OCI-M2 (cell line): ENCODE data around the gene MRPS18B.
A peak's percentile ranks its signal among the peaks of the same experiment; 100 is the strongest.

Experiments used
- DNase-seq: peaks from one replicate; lab custom pipeline; 2025; ENCODE audit not compliant: unreplicated experiment; lab: John Stamatoyannopoulos, UW

Gene MRPS18B

DNA sequence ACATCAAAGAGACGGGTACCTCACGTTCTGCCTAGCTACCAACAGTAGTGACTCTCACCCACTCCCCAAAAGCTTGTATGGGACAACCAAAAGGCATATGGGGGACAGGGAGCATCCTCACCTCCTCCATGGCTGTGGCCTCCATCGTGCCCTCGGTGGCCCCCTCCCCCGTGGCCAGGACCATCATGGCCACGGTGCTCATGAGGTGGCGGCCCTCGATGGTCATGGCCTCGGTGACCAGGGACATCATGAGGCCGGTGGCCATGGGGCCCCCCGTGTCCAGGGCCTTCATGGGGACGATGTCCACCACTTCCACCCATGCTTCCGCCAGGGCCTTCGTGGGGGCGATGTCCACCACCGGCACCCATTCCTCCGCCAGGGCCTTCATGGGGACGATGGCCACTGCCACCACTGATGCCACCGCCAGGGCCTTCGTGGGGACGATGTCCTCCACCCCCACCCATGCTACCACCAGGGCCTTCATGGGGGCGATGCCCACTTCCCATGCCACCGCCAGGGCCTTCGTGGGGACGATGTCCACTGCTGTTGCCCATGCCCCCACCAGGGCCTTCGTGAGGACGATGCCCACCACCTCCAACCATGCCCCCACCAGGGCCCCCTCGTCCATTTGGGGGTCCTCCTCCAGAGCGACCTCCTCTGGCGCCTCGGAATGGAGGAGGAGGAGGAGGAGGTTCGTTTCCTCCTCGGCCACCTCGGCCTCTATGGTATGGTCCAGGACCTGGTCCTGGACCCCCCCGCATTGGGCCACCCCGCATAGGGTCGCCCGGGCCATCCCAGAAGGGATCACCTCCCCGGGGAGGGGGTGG, 15.6 kb upstream of the MRPS18B start:
- no peak for DNase-seq

DNA sequence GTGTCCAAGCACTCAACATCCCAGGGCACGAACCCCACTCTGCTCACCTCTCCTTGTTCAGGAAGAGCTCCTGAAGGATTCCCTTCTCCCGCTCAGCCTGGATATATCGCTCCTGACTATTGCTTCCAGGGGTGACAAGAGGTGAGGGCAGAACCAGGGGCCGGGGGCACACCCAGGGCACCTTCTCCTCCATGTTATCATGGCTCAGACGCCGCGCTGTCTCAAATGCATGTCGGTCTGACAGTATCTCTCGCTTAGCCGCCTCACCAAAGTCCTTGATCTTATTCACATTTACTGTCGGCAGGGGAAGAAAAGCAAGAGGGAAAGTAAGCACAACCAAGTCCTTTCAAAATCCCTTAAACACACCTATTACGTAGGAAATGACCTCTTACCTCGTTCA, 13.7 kb upstream of the MRPS18B start:
- DNase-seq, result no peak

DNA sequence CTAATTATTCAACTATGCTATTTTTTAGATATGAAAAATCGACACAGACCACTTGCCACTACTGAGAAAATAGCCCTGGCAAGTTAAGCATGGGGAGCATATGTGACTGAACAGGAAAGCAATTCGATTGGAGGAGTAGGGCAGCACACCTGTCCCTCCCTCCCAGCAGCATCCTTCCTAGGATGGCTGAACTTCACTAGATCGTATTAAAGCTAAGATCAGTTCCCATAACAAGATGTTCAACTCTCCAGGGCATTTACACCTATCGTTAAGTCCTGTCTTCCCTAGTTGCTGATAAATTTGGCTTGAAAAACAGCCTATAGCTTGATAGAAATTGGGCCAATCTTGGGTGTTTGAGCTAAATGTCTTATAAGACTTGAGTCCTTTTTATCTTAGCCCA, 7.6 kb upstream of the MRPS18B start:
- no peak for DNase-seq

DNA sequence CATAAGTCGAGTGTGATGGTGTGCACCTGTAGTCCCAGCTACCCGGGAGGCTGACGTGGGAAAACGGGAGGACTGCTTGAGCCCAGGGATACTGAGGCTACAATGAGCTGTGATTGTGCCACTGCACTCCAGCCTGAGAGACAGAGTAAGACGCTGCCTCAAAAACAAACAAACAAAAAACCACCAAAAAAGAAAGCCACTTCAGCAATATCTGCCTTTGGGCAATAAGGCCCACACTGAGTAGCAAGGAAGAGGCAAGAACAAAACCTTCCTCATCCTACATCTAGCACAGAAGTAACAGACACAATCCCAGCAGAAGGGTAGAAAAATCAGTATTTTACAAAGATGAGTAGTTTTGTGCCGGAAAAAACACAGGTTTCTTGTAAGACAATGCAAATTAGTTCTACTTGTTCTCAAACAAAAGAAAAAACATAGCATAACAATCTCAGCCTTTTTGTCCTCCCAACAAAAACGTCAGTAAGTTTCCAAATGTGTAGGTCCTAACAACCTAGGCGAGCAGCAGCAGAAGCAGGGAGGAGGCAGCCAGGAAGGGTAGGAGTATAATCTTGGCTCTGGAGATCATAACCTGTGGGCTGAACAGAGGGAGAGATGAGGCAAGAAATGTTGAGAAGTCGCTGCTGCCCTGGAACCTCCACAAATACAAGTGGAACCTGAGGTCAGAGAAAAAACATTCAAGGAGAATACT, 6.3 kb upstream of the MRPS18B start:
- no peak for DNase-seq

DNA sequence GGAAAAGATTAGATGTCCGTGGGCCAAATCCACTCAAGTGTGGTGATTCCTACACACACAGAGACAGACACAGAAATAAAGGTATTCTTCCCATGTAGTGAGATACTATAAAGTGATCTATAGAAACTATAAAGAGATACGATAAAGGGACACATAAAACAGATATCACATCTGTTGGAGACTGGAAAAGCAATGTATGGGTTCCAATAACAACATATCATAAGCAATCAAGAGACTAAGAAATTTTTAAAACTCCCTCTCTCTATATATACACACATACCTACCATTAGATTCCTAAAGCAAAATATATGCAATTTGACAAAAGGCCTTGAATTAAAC, 5.8 kb upstream of the MRPS18B start:
- no peak for DNase-seq

DNA sequence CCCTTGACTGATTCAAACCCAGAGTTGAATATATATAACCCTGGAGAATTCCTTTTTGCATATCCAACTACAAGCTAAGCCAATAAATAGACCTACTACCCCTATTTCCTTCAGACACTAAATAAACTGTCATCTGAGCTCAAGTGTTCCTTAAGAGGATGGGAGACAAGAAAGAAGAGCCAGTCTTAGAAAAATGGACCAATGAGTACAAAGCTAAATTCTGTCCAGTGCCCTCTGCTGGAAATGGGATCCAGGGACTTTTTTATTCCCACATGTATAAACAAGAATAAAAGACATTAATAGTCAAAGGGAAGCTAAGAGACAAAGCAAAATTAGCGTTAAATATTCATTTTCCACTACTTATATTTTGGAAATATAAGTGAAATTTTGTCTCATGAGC, 5.4 kb upstream of the MRPS18B start:
- no peak for DNase-seq

DNA sequence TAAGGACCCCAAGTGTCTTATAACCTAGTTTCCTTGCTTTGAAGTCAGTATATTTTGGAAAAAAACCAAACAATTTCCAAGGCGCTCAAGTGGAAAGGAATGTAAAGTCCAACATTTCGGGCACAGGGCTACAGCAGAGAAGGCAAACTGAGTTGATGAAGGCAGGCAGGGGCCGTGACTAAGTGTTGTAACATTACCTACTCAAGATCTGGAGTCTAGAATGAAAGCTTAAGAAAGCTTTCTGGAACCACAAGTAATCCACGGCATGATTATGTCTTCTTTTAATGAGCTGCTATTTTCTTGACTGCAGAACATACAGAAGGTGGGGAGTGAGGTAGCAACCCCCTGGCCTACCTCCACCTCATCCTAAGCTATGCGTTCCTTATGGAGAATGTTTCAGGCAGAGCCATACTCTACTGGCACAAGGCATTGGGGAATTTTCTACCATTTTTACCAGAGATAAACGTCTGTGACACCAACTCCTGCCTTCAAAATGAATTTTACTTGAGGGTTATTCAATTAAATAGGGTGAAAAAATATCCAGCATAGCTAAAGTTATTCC, 4.9 kb upstream of the MRPS18B start:
- DNase-seq, result no peak

DNA sequence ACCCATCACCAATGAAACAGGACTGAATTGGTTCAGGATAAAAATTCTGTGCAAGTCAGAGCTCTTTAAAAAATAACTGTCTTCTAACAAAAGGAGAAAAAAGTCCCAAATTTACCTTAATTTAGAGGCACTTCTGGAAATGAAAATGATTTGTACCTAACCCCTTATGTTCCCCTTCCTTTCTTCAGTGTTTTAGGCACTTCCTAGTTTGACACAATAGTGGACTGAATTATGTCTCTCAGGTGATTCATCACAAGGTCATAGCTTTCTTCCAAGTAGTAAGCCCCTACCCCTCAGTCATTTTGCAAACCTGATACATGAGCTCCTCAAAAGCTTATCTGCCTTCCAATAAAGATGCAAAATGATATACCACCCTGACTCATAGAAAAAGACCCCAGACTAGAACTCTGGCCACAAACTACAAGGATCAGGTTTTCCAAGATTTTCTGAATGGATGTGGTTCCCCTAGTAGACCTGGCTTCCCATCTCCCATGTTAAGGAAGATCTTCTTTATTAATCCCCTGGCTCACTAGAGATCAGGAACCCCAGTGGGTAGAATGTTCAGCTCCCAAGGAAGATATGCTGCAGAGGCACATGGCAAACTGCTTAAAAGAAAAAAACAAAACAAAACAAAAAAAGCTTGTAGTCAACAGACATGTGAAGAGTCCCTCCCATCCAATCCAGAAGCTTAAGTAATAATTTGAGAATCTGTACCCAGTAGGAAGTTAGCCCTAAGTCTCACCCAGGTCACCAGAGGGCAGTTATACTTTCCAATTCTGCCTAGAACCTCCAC, 4.2 kb upstream of the MRPS18B start:
- no peak for DNase-seq

DNA sequence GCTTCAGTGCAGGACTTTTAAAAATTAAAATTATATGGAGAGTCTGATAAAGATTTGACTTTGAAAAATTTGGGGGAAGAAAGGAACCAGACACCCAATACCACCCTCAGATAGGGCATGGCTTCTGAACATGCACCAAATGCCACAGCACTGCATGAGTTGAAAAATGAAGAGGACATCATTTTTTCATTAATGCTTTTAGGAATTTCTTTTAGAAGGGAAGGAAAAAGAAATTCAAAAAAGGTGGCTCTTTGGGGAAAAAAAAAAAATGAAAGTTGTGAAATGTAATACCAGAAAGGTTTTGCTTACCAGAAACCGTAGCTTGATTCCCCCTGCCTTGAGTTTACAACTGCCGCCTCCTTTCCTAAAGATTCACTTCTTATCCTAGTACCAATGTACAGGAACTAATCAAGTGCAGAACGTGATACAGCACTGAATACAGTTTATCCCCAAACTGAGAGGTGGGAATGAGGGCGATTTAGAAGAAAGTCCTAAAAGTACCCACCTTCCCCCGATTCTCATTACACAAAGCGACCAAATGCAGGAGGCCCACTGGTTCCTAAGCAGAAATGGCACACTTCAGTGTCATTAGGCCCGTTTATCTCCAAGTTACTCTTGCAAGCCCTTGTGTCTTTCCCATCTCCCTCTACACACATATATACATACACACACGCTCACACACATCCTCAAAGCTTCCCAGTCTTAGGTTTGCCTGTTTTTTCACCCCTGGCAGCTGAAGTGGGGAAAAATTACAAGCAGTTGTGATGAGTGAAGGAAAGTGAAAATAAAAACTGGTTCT, 3.4 kb upstream of the MRPS18B start:
- no peak for DNase-seq

DNA sequence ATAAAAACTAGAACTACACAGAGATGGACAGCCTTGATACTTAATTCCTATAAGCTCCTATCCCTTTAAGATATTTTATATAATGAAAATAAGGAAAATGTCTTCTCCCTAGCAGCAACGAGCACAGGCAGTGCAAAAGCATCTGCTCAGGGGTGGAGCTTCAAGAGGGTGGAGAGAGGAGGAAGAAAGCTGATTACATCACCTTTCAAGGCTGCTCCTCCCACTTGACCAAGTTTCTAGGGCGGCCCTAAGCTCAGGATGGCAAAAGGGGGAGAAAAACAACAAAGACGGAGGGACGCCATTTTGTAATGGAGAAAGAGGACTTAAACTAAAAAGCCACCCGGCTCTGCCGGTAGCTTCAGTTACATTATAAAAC, 2.8 kb upstream of the MRPS18B start:
- peak; percentile 72 for DNase-seq

DNA sequence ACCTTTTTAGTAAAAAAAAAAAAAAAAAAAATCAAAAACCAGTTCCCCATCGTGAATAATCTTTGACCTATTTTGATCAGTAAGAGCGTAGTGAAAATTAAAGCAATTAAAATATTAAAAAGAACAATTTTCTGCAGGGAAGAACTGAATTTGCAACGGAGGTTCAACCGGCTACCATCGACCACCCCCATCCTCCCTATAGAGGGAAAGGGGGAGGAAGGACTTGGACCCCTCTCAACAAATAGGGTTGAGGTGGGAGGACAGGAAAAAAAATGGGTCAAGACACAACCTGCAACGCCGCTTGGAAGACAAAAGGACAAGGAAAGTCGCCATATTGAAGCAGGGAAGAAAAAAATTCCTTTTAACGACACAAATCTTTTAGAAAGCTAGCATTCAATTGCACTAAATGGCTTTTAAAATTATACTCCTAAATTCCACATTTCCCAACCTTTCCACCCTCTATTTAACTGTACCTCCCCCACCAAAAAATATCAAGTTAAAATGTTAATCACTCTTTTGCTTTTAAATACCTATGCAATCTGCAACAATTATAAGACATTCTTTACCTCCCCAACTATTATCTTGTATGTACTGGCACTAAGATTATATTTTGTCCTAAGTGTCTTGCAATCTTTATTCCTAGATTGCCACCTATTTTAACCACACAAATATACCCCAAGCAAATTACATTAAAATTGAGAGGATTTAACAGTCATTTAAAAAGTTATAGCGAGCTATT, 2.3 kb upstream of the MRPS18B start:
- no peak for DNase-seq

DNA sequence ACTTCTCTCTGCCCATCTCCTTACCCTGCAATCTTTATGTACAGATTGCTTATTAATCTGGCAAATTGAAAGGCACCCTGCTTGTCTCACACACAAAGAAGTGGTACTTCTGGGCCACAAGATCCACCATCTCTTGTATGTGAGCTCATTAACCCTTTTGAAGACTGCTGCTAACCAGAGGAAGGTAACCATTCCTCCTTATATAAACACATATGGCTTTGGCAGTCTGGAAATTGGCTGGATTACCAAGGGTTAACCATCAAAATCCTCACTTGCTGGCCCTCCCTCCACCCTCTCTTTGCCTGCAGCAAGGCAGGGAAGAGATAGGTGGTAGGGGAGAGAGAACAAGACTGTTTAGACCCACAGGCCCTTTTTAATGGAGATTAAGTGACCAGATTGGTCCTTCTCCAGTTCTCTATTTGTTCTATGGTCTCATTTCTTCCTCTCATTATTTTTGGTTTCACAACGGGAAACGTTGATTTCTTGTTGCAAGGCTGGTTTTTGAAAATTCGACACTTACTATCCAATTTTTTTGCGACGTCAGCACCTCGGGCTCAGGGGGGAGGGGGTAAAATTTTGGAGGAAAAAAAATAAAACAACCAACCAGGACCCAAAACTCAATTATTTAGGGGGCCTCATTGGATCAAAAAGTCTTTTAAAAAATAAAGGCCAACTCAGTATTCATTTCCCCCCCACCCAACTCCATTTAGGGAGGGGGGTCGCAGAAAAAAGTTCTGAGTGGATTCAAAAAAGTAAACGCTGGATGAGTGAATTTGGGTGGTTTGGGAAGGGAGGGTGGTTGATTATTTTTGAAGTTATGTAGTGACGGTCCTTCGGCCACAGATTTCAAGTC, 1.5 kb upstream of the MRPS18B start:
- no peak for DNase-seq

DNA sequence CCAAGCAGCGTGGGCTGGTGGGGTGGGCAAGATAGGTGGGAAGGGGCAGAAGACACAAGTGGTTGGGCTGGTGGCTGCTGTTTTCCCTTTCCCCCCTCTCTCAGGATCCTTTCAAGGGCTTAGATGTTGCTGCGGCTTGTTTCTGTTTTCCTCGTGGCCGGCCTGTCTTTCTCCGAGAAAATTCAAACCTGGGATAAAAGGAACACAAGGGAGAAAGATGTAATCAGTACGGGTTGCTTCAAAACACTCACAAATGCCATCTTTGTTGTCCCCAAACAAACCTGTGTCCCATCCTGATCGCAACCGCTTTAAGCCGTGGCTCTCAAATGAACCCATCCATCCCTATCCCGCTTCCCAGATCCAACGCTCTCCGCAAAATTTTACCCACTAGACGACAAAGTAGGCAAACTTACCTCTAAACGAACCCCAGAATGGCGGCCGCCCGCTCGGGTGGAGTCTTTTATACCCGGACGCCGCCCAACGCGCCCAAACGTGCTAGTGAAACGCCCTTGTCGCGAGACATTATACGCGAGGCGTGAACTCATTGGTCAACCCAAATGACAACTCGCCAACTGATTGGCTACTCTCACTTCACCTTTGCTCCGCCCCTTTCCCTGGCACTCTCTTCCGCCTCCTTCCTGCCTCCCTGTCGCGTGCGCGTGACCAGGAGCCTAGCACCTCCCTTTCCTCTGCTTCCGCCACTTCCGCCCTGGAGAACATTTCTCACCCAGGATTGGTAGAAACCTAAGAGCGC, 652 bp upstream of the MRPS18B start, which contains the start of gene PPP1R10:
PPP1R10 (minus strand) TSS at position 433 of the 754 bp plus-strand sequence. CDS start 7,299 bp downstream, outside the sequence.
- DNase-seq, result peak; percentile 99

DNA sequence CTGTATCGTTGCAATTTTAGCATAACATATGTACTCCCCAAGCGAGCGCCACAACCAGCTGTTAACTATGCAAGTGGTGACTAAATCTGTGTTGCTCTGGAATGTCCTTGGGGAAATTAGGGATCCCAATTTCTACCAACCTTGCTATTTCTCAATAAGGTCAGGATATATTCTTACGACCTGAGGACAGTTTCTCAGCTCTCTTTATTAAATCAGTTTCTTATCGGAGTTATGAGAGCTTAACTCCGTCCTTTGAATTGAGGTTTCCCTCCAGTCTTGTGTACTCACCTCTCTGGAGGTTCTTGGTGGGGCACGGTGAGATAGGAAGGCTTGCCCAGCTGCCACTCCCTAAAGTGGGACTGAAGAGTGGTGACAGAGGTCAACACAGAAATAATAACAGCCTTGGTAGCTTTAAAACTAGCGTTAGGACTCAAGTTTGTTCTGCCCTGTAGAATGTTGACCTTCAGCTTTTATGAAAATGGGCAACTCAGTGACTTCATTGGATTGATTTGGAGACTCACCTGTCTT, 694 bp downstream of the MRPS18B start:
- no peak for DNase-seq

DNA sequence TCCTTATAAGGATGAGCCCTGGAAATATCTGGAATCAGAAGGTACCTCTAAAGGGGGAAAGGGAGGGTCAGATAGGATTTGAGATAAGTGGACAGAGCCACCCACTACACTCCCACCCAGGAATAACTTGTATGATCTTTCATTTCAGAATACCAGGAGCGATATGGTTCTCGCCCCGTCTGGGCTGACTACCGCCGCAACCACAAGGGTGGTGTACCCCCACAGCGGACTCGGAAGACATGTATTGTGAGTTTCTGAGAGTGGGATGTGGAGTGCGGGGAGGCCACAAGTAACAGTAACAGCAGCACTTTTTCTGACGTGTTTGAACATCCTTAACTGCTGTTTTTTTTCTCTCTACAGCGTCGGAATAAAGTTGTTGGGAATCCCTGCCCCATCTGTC, 1.9 kb downstream of the MRPS18B start:
- DNase-seq, result no peak

DNA sequence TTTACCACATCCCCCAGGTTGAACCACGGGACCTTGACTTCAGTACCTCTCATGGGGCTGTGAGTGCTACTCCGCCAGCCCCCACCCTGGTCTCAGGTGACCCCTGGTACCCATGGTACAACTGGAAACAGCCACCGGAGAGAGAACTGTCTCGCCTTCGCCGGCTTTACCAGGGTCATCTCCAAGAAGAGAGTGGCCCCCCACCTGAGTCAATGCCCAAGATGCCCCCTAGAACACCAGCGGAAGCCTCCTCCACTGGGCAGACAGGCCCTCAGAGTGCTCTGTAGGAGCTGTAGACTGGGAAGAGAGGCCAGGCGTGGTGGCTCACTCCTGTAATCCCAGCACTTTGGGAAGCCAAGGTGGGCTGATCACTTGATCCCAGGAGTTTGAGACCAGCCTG, 7.9 kb downstream of the MRPS18B start:
- no peak for DNase-seq

DNA sequence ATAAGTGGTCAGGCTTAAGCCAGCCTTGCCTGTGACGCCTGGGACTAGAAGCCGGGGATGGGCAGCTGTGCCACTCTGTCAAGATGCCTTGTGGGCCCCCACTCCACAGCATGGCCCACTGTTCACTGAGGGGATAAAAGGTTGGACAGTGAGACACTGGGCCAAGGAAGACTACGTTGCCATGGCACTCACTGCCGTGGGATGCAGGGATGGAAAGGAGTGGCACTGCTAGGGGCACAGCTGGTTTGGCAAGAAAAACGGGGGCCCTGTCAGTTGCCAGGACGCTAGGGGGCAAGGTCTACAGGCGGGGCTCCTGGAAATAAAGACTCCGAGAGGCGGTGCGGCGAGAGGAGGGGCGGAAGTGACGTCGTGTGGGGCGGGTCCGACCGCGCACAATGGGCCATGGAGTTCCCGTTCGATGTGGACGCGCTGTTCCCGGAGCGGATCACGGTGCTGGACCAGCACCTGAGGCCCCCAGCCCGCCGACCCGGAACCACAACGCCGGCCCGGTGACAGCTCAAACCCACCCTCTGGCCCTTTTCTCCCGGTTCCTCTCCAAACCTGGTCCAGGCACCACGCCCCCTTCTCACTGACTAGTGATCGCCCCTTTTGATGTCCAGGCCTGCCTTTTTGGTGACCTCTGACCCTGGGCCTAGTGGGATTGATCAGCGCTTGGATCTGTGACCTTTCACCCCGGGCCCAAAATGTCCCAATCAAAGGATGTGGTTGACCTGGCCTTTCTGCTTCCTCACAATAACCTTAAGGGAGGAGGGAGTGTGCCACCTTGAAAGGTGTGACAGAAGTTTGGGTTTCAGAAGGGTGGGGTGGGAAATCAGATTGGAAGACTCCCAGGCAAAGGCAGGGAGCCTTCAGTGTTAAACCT, 9.1 kb downstream of the MRPS18B start, which contains the start of gene ATAT1:
ATAT1 (plus strand) TSS at position 391 of the 883 bp plus-strand sequence.
- no peak for DNase-seq
